H9 (cell line): Measurements from ENCODE around the gene STARD4. TPM values are rescaled to one million over a fixed set of nuclear protein-coding genes. Genes with fewer than 3 reads are reported as not detected.

Experiments used
- DNase-seq: peaks from one replicate; pipeline ENCODE4 v3.0.0-alpha.2; 2017
- H2AFZ ChIP-seq: one replicate; pipeline ENCODE4 v1.6.1; 2013; ENCODE audit warnings: mild to moderate bottlenecking, low read length, control low read depth, moderate library complexity
- H2AK5ac ChIP-seq: 2 replicates; pipeline ENCODE4 v1.6.1; 2013; ENCODE audit warnings: low read length, control low read depth, mixed read lengths; ENCODE audit not compliant: insufficient read length
- H2BK120ac ChIP-seq: one replicate; pipeline ENCODE4 v1.6.1; 2013; ENCODE audit warnings: low read depth, mild to moderate bottlenecking, low read length, control low read depth, inconsistent platforms; ENCODE audit not compliant: poor library complexity, severe bottlenecking
- H2BK12ac ChIP-seq: 2 replicates; pipeline ENCODE4 v1.6.1; 2013; ENCODE audit warnings: low read length, control low read depth, mixed read lengths, low read depth; ENCODE audit not compliant: insufficient read length
- H2BK15ac ChIP-seq: 2 replicates; pipeline ENCODE4 v1.6.1; 2013; ENCODE audit warnings: low read depth, low read length, control low read depth
- H2BK20ac ChIP-seq: one replicate; pipeline ENCODE4 v1.6.1; 2013; ENCODE audit warnings: low read depth, mild to moderate bottlenecking, low read length, control low read depth, inconsistent platforms; ENCODE audit not compliant: poor library complexity, severe bottlenecking
- H2BK5ac ChIP-seq: 2 replicates; pipeline ENCODE4 v1.6.1; 2013; ENCODE audit warnings: low read length, control low read depth, mixed read lengths; ENCODE audit not compliant: insufficient read length
- H3K14ac ChIP-seq: 2 replicates; pipeline ENCODE4 v1.6.1; 2013; ENCODE audit warnings: low read length, control low read depth; ENCODE audit not compliant: insufficient read depth
- H3K18ac ChIP-seq: 2 replicates; pipeline ENCODE4 v1.6.1; 2013; ENCODE audit warnings: low read depth, mild to moderate bottlenecking, mixed read lengths, low read length, control low read depth; ENCODE audit not compliant: insufficient read length
- H3K23ac ChIP-seq: 2 replicates; pipeline ENCODE4 v1.6.1; 2013; ENCODE audit warnings: low read length, control low read depth, mixed read lengths, low read depth; ENCODE audit not compliant: insufficient read length
- H3K23me2 ChIP-seq: 2 replicates; pipeline ENCODE4 v1.6.1; 2013; ENCODE audit warnings: low read depth, mild to moderate bottlenecking, mixed read lengths, low read length, control low read depth; ENCODE audit not compliant: insufficient read length, poor library complexity, severe bottlenecking
- H3K27ac ChIP-seq: 2 replicates; pipeline ENCODE4 v1.5.1; 2013; ENCODE audit warnings: low read length, control low read depth, mixed read lengths, low read depth; ENCODE audit not compliant: insufficient read length
- H3K27me3 ChIP-seq: 2 replicates; pipeline ENCODE4 v1.6.1; 2013; ENCODE audit warnings: low read length, control low read depth, inconsistent platforms; ENCODE audit not compliant: insufficient read depth
- H3K4ac ChIP-seq: 2 replicates; pipeline ENCODE4 v1.6.1; 2013; ENCODE audit warnings: low read depth, mild to moderate bottlenecking, control low read depth, inconsistent platforms, low read length, moderate library complexity
- H3K4me1 ChIP-seq: 2 replicates; pipeline ENCODE4 v1.6.1; 2013; ENCODE audit warnings: low read length, control low read depth, inconsistent platforms; ENCODE audit not compliant: insufficient read depth
- H3K4me2 ChIP-seq: 2 replicates; pipeline ENCODE4 v1.6.1; 2013; ENCODE audit warnings: low read length, control low read depth, mixed read lengths; ENCODE audit not compliant: insufficient read length, insufficient read depth
- H3K56ac ChIP-seq: 2 replicates; pipeline ENCODE4 v1.6.1; 2013; ENCODE audit warnings: low read depth, mild to moderate bottlenecking, mixed read lengths, low read length, control low read depth; ENCODE audit not compliant: insufficient read length
- H3K79me1 ChIP-seq: 2 replicates; pipeline ENCODE4 v1.6.1; 2013; ENCODE audit warnings: low read depth, mild to moderate bottlenecking, moderate library complexity, low read length, control low read depth, inconsistent platforms; ENCODE audit not compliant: insufficient read depth, poor library complexity, severe bottlenecking
- H3K79me2 ChIP-seq: 2 replicates; pipeline ENCODE4 v1.6.1; 2013; ENCODE audit warnings: low read length, control low read depth, inconsistent platforms; ENCODE audit not compliant: insufficient read depth
- H3K9ac ChIP-seq: 2 replicates; pipeline ENCODE4 v1.6.1; 2013; ENCODE audit warnings: low read length, control low read depth, mixed read lengths; ENCODE audit not compliant: insufficient read length; ENCODE audit errors: extremely low read depth
- H3K9me3 ChIP-seq: one replicate; pipeline ENCODE4 v1.6.1; 2013; ENCODE audit warnings: low read depth, low read length, inconsistent platforms; ENCODE audit not compliant: control insufficient read depth
- H3T11ph ChIP-seq: one replicate; pipeline ENCODE4 v1.6.1; 2013; ENCODE audit warnings: mild to moderate bottlenecking, low read length, control low read depth, inconsistent platforms
- H4K20me1 ChIP-seq: one replicate; pipeline ENCODE4 v1.6.1; 2013; ENCODE audit not compliant: control insufficient read depth, insufficient read length, insufficient read depth
- H4K5ac ChIP-seq: 2 replicates; pipeline ENCODE4 v1.6.1; 2013; ENCODE audit warnings: low read depth, mild to moderate bottlenecking, mixed read lengths, low read length, control low read depth; ENCODE audit not compliant: insufficient read length
- H4K8ac ChIP-seq: replicated peaks from 2 replicates; pipeline ENCODE4 v1.6.1; 2013; ENCODE audit warnings: low read length, control low read depth, mixed read lengths, low read depth; ENCODE audit not compliant: insufficient read length
- H4K91ac ChIP-seq: 2 replicates; pipeline ENCODE4 v1.6.1; 2013; ENCODE audit warnings: low read depth, mild to moderate bottlenecking, moderate library complexity, mixed read lengths, low read length, control low read depth; ENCODE audit not compliant: insufficient read length
- H3K27ac Mint-ChIP-seq, 3 experiments: 2 replicates in 2 of 3; 3 replicates in 1 of 3; pipeline ENCODE4 v1.8.0; 2020 to 2021; ENCODE audit warnings: mixed read lengths in 3 of 3, mild to moderate bottlenecking in 1 of 3, moderate library complexity in 1 of 3
- H3K27me3 Mint-ChIP-seq: 2 replicates; pipeline ENCODE4 v1.8.0; 2021; ENCODE audit warnings: low read depth, mild to moderate bottlenecking, moderate library complexity, mixed read lengths
- H3K36me3 Mint-ChIP-seq, 3 experiments: 2 replicates in 2 of 3; 3 replicates in 1 of 3; pipeline ENCODE4 v1.8.0; 2020 to 2021; ENCODE audit warnings: low read depth in 3 of 3, mixed read lengths in 3 of 3; ENCODE audit not compliant: insufficient read depth in 1 of 3
- H3K4me1 Mint-ChIP-seq, 2 experiments: 2 replicates each; pipeline ENCODE4 v1.8.0; 2020; ENCODE audit warnings: mixed read lengths in 2 of 2
- H3K4me3 Mint-ChIP-seq, 2 experiments: 2 replicates in 1 of 2; 3 replicates in 1 of 2; pipeline ENCODE4 v1.8.0; 2020 to 2021; ENCODE audit warnings: mild to moderate bottlenecking in 2 of 2, mixed read lengths in 2 of 2, moderate library complexity in 1 of 2
- H3K9me3 Mint-ChIP-seq, 2 experiments: 2 replicates in 1 of 2; 3 replicates in 1 of 2; pipeline ENCODE4 v1.8.0; 2020; ENCODE audit warnings: mild to moderate bottlenecking in 2 of 2, mixed read lengths in 2 of 2, moderate library complexity in 1 of 2
- WGBS: extraction: QIAGEN DNeasy Blood & Tissue Kit; methylation state at CpG from one replicate; pipeline ENCODE4 v1.1.7; 2013; ENCODE audit warnings: missing lambda C conversion rate, low lambda C conversion rate, mixed read lengths; ENCODE audit not compliant: insufficient read length; ENCODE audit errors: extremely low coverage; 5-methylcytosine and 5-hydroxymethylcytosine counted together
- total RNA-seq: library from RNA; stranded (reverse); gene quantifications from 2 replicates; pipeline ENCODE4 v1.2.1, GENCODE V29; 2021
- TF ChIP-seq, protein P1 (sequence below): fragments of 200-600 bp; sonication (generic); conservative IDR thresholded peaks from 3 replicates; pipeline ENCODE4 v1.8.0; 2021; ENCODE audit warnings: antibody characterized with exemption, mild to moderate bottlenecking

The STARD4 gene
- total RNA-seq, 1 experiment from 2014 or later = 28.7 TPM

DNA sequence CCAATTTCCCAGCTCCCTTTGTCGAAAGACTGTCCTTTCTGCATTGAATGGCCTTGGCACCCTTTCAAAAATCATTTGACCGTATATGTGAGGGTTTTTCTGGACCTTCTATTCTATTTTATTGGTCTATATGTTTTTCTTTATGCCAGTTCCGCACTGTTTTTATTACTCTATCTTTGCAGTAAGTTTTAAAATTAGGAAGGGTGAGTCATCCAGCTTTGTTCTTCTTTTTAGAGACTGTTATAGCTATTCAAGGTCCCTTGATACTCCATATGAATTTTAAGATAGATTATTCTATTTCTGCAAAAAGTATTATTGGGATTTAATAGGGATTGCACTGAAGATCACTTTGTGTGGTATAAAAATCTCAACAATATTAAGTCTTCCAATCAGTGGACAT is 44.2 kb upstream of the STARD4 start:
- Histone ChIP-seq H3K23ac (no peak overlapping the region), H2AFZ (no peak overlapping the region), H3K27me3 (no peaks in the 10 kb centered on the region), H3K9ac (no peak overlapping the region), H3K9me3 (no peaks in the 10 kb centered on the region), H3K18ac (no peak overlapping the region), H3K14ac (no peak overlapping the region), H2BK12ac (no peak overlapping the region), H3K4ac (no peak overlapping the region), H4K20me1 (no peaks in the 10 kb centered on the region), H3K79me1 (no peaks in the 10 kb centered on the region), H4K91ac (no peak overlapping the region), H2AK5ac (no peak overlapping the region), H3K56ac (no peak overlapping the region), H3T11ph (no peak overlapping the region), H2BK120ac (no peak overlapping the region), H2BK15ac (no peak overlapping the region), H3K79me2 (no peaks in the 10 kb centered on the region), H2BK5ac (no peak overlapping the region), H4K5ac (no peak overlapping the region), H3K23me2 (no peaks in the 10 kb centered on the region), H4K8ac (no peak overlapping the region), H3K27ac (no peak overlapping the region), H3K4me1 (peaks cover 9% of the 10 kb centered on the region; the same call in 1 of the 2 replicates), H3K4me2 (no peak overlapping the region), H2BK20ac (no peak overlapping the region)
- peaks cover 26 to 36% of the 10 kb centered on the region in 2 experiments for H3K4me1 Mint-ChIP-seq
- peaks cover 9 to 12% of the 10 kb centered on the region in 2 experiments for H3K9me3 Mint-ChIP-seq
- DNase-seq = no peak
- no peaks in the 10 kb centered on the region; the same call in 1 of the 2 replicates for H3K27me3 Mint-ChIP-seq
- TF ChIP-seq, protein P1, sequence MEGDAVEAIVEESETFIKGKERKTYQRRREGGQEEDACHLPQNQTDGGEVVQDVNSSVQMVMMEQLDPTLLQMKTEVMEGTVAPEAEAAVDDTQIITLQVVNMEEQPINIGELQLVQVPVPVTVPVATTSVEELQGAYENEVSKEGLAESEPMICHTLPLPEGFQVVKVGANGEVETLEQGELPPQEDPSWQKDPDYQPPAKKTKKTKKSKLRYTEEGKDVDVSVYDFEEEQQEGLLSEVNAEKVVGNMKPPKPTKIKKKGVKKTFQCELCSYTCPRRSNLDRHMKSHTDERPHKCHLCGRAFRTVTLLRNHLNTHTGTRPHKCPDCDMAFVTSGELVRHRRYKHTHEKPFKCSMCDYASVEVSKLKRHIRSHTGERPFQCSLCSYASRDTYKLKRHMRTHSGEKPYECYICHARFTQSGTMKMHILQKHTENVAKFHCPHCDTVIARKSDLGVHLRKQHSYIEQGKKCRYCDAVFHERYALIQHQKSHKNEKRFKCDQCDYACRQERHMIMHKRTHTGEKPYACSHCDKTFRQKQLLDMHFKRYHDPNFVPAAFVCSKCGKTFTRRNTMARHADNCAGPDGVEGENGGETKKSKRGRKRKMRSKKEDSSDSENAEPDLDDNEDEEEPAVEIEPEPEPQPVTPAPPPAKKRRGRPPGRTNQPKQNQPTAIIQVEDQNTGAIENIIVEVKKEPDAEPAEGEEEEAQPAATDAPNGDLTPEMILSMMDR = no peak
- WGBS = no CpG with 5 or more reads among the region's 3 CpGs
- no peak overlapping the region for H3K4me3 Mint-ChIP-seq
- H3K36me3 Mint-ChIP-seq = peaks cover 0 to 18% (median 4%) of the 10 kb centered on the region in 3 experiments; a peak in 4 of 7 replicates
- no peak overlapping the region; a peak in 1 of 7 replicates for H3K27ac Mint-ChIP-seq
